Inferior parietal cortex (tissue), 1 donor: ENCODE measurements around the gene SLC15A3.
"Not testable (repeated sequence)": the region's sequence is repeated elsewhere in the genome, so short reads cannot be mapped to it uniquely, and the experiment has no call there.

ENCODE experiments used
- DNase-seq: peaks from one replicate; pipeline ENCODE4 v3.0.0-alpha.2; 2016; ENCODE audit errors: extremely low spot score

Gene SLC15A3

DNA sequence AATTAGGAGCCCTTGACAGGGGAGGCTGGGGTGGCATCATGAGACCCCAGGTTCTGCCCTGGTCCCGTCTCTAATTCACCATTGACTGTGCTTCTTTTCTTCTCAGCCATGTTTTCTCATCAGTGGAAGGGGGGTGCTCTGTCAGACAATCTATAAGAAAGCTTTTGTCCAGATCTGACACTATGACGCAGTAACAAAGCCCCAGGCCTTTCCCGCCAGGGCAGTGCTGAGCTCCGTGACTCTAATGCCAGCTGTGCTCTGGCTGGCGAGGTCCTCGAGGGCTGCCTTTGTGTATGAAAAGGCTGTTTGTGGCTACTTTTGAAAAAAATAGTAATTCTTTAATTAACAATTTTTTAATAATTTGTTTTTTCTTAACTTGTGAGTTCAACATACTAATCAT lies 22.8 kb upstream of the SLC15A3 start:
- DNase-seq: no peak

DNA sequence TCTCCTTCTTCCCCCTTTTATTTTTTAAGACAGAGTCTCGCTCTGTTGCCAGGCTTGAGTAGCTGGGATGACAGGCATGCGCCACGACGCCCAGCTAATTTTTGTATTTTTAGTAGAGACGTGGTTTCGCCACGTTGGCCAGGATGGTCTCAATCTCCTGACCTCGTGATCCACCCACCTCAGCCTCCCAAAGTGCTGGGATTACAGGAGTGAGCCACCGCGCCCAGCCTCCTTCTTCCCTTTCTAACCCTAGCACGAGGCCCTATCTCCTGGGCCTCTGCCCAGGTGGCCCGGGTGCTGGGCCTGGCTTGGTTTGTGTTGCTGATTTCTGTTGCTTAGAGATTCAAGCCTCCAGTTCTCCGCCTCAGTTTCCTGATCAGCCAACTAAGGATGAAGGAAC lies 22.3 kb upstream of the SLC15A3 start:
- DNase-seq: not testable (repeated sequence)

GRCh38 chr11:60973699-60974098 lies 21.7 kb upstream of the SLC15A3 start:
- DNase-seq: no peak

GRCh38 chr11:60972182-60973030 lies 20.4 kb upstream of the SLC15A3 start:
- no peak for DNase-seq

DNA sequence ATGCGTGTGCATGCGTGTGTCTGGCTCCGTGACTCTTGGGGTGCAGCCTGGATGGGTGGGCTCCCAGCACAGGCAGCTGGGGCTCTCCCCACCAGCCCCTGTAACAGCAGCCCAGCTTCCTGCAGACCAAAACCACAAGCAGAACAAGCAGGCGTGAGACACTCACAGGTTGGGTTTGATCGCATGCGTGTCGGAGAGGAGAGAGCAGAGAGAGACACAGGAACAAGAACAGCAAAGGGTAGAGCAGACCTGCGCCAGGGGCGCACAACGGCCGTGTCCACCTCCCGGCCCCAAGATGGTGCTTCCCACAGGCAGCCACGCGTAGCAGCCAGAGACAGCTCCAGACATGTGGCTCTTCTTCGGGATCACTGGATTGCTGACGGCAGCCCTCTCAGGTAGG lies 19.5 kb upstream of the SLC15A3 start, which contains the start of gene CD6:
CD6 (plus strand) TSS at position 161 of the 400 bp plus-strand sequence; CDS start at position 347, 186 bp downstream.
- no peak for DNase-seq

- no peak for DNase-seq
Observed at GRCh38 chr11:60970890-60971289, 18.9 kb upstream of the SLC15A3 start.

GRCh38 chr11:60970369-60970774 lies 18.4 kb upstream of the SLC15A3 start:
- no peak for DNase-seq

DNA sequence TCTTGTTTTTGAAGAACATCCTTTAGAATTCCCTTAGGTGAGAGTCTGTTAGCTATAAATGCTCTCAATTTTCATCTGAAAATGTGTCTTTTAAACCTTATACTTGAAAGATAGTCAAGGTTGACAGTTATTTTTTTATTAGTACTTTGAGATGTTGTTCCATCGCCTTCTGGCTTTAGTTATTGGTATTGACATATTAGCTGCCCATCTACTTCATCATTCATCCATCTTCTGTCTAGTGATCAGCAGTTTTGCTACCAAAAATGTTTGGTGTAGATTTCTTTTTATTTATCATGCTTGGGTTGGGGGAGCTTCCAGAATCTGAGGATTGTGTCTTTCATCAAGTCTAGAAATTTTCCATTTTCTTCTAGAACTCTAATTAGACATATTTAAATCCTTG lies 16.2 kb upstream of the SLC15A3 start:
- DNase-seq: no peak

DNA sequence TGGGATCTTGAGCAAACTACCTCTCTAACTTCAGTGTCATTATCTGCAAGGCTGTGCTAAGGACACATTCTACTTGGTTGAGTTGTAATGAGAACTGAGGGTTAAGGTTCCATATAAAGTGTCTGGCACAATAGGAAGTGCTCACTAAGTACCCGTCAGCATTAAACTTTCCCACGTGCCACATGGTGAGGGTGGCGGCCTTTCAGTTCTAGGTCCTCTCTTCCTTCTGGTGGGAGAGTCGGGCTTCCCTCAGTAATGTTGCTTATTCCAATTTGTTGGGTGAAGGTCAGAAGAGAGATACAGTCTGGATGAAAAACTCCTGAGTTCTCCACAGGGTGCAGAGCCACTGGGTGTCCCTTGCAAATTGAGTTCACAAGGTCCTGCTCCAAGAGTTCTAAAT lies 14.9 kb upstream of the SLC15A3 start:
- no peak for DNase-seq

DNA sequence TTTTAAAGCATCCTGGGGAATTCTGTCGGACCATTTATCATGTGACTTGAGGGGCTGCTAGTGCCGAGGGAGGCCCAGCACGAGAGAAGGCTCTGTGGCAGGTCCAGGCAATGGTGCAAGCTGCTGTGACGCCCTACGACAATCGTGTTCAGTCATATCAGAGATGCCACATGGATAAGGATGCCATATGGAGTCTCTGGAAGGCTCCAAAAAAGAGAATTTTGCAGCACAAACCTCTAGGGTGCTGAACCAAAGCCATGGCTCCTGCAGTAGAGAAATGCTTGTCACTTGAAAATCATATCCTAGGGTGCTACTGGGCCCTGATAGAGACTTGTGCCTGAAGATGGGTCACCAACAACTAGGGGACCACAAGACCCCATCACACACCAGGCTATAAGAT lies 12.8 kb upstream of the SLC15A3 start:
- DNase-seq: no peak

DNA sequence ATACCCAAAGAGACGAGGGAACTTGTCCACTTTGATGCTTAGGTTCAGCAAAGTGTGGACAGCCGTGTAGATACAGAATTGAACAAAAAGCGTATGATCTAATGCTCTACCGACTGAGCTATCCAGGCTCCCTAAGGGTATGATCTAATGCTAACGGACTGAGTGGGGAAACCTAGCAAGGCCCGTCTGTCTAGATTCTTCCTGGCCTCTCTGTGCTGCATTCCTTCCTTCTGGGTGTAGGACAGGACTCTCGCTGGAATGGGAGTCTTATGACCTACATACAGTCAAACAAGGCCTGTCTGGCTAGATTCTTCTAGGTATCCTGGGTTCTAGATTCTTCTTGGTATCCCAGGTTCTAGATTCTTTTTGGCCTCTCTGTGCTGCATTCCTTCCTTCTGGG lies 8.4 kb upstream of the SLC15A3 start:
- DNase-seq: no peak

DNA sequence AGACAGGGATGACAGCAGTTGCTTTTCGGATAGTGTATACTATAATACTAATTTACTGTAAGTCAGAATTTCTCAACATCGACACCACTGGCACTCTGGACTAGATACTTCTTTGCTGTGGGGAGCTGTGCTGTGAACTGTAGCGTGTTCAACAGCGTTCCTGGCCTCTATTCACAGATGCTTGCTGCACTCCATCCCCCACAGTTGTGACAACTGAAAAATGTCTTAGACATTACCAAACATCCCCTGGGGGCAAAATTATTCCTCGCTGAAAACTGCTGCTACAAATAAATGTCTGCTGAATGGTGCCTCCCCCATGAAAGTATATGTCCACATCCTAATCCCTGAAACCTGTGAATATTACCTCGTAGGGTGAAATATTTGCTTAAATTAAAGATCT lies 7.5 kb upstream of the SLC15A3 start:
- no peak for DNase-seq

GRCh38 chr11:60957188-60957587 lies 5.2 kb upstream of the SLC15A3 start:
- no peak for DNase-seq

GRCh38 chr11:60955571-60955970 lies 3.6 kb upstream of the SLC15A3 start:
- DNase-seq: no peak

DNA sequence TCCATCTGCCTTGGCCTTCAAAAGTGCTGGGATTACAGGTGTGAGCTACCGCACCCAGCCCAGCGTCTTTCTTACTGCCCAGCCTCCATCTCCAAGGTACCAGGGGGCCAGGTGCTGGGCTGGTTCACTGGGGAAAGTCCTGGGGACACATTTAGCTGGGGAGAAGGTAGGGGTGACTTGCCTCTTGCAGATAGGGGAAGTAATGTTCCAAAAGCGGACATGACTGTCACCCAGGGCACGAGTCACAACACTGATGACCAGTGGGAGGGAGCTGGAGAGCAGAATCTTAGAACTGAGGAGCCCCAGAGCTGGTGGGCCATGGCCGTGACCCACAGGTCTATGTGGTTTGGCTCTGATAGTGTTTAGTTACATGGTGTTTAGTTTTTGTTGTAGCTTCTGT lies 2.4 kb upstream of the SLC15A3 start:
- DNase-seq: no peak

- no peak for DNase-seq
Observed at GRCh38 chr11:60953781-60954180, 1.8 kb upstream of the SLC15A3 start.

- no peak for DNase-seq
Observed at GRCh38 chr11:60952742-60953170, 780 bp upstream of the SLC15A3 start.

- DNase-seq: no peak
Observed at GRCh38 chr11:60951606-60951903, 421 bp downstream of the SLC15A3 start.

DNA sequence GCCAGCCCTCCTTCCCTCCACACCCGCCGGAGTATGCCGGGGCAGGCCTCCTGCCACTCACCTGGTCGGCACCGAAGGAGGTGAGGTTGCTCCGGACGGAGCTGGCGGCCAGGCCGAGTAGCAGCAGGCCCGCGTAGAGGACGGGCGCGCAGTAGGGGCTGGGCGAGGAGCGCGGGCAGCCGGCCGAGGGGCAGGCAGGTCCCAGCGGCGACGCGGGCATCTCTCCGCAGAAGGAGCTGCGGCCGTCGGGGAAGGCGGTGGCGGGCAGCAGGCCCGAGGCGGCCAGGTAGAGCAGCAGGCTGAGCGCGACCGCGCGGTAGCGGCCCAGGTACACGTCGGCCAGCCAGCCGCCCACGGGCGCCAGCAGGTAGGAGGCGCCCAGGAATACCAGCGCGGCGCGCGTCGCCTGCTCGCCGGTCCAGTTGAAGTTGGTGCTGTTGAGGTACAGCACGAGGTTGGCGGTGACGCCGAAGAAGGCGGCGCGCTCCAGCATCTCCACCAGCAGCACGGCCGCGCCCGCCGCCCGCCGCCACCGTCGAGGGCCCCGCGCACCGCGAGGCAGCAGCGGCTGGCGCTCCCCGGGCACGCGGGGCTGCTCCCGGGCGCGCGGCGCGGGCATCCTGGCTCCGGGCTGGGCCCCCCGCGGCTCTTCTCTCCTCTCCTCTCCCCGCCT lies 907 bp downstream of the SLC15A3 start:
- DNase-seq: no peak

GRCh38 chr11:60950024-60950423 lies 2.0 kb downstream of the SLC15A3 start:
- DNase-seq: no peak

- DNase-seq: no peak
Observed at GRCh38 chr11:60948250-60948649, 3.7 kb downstream of the SLC15A3 start.

GRCh38 chr11:60947700-60948099 lies 4.3 kb downstream of the SLC15A3 start:
- no peak for DNase-seq

- DNase-seq: no peak
Observed at GRCh38 chr11:60946601-60947264, 5.2 kb downstream of the SLC15A3 start.
